Measurements from ENCODE around the gene ADGRD1.

ADGRD1 gene

DNA sequence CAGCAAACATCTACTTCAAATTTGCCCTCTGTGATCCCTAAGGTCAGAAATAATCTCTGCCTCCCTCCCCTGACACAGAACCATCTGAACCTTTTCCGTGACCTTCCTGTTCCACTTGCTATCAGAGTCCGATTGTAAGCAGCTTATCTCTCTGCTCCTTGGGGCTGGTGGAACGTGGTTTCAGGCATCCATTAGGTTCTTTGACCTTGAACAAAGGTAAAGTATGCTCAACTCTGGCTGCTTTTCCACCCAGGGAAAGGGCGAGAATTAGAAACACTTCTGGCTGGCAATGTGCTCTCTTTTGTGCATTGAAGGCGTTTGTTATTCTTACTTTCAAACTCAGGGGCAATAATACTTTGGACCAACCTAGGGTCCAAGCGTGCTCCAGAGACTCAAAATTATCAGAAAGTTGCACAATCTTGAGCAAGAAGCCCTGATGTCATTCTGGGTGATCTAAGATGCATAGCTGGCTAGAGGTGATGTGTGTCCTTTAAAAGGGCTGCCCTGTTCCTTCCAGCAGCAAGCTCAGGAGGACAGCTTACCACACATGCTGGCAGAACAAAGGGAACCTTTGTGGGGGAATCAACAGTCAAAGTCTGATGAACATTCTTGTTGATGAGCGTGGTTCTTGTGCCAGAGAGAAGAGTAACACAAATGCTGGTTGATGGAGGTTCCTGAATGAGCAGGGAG is 29.8 kb downstream of the ADGRD1 start:
- H2BK5ac ChIP-seq (ENCODE audit: low read length): no peak overlapping the region
- no peak overlapping the region for H2AFZ ChIP-seq (ENCODE audit: low read length)
- H3K27ac ChIP-seq (replicated peaks; ENCODE audit: low read length): no peak overlapping the region
- H4K91ac ChIP-seq (ENCODE audit: low read depth, low read length, poor library complexity): no peak overlapping the region
- H3K9me3 ChIP-seq (replicated peaks in 1 of 2; ENCODE audit: control insufficient read depth in 2 of 2, insufficient read depth in 1 of 2, low read depth in 1 of 2, low read length in 2 of 2): no peaks in the 10 kb centered on the region
- DNase-seq (ENCODE audit: low spot score): no peak
- no peak overlapping the region for H3K4ac ChIP-seq (ENCODE audit: low read length)
- H3K14ac ChIP-seq (ENCODE audit: low read length): no peak overlapping the region
- H2BK15ac ChIP-seq (ENCODE audit: low read length): no peak overlapping the region
- H3K9ac ChIP-seq (ENCODE audit: low read depth, low read length, poor library complexity): no peak overlapping the region
- H3K79me1 ChIP-seq (ENCODE audit: low read depth, low read length): no peaks in the 10 kb centered on the region
- H2AK5ac ChIP-seq (ENCODE audit: low read depth, low read length): no peak overlapping the region
- peaks cover 0 to 3% of the 10 kb centered on the region in 2 donors for H3K4me1 ChIP-seq (ENCODE audit: control insufficient read depth in 2 of 2, insufficient read depth in 1 of 2, low read depth in 1 of 2, low read length in 2 of 2)
- no peak overlapping the region for H2BK12ac ChIP-seq (ENCODE audit: low read length)
- no peak overlapping the region for H3K23ac ChIP-seq (ENCODE audit: low read depth, low read length, poor library complexity)
- no peak overlapping the region for H3K18ac ChIP-seq (ENCODE audit: low read length)
- H3K27me3 ChIP-seq (ENCODE audit: control insufficient read depth in 3 of 3, insufficient read depth in 3 of 3, low read depth in 1 of 3, low read length in 3 of 3): peaks cover 0 to 16% (median 0%) of the 10 kb centered on the region in 3 experiments
- no peak overlapping the region for H4K8ac ChIP-seq (ENCODE audit: low read depth, low read length)
- WGBS, 2 donors (ENCODE audit: extremely low coverage in 2 of 2, insufficient read length in 2 of 2, insufficient replicate concordance in 1 of 2): no CpG with 5 or more reads among the region's 7 CpGs
- H3K36me3 ChIP-seq (replicated peaks in 1 of 2; ENCODE audit: control insufficient read depth in 2 of 2, insufficient read depth in 2 of 2, low read length in 2 of 2): no peaks in the 10 kb centered on the region
- H3K4me3 ChIP-seq (ENCODE audit: low read length in 2 of 2): no peak overlapping the region
- no peak overlapping the region for H2BK120ac ChIP-seq (ENCODE audit: low read depth, low read length)
- H3K4me2 ChIP-seq (ENCODE audit: insufficient read depth, low read length, poor library complexity, severe bottlenecking): no peak overlapping the region

DNA sequence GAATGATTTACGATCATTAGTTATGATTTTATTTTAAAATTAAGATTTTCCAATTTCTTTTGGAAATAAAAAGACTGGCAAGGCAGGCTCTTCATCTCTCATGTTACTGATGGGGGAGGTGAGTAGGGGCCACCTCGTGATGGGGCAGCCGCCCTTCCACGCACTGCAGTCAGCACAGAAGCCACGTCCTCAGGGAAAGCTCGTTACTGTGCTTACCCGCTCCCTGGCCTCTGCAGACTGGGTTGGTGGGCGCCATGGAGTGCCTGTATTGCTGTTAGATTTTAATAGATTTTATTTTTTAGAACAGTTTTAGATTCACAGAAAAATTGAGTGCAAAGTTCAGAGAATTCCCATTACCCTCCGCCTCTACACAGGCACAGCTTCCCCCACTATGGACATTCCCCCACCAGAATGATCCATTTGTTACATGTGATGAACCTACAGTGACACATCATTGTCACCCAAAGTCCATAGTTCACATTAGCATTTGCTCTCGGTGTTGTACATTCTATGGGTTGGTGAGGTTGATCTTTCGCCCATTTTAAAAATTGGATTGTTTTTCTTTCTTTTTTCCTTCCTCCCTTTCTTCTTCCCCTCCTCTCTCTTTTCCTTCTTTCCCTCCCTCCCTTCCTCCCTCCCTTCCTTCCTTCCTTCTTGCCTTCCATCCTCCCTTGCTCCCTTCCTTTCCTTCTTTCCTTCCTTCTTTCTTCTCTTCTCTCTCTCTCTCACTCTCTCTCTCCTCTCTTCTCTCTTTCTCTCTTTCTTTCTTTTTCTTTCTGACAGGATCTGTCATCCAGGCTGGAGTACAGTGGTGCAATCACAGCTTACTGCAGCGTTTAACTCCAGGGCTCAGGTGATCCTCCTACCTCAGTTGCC is 30.7 kb downstream of the ADGRD1 start:
- Histone ChIP-seq H2AFZ (ENCODE audit: low read length) (no peak overlapping the region), H3K9ac (ENCODE audit: low read depth, low read length, poor library complexity) (no peak overlapping the region), H2BK12ac (ENCODE audit: low read length) (no peak overlapping the region), H2BK5ac (ENCODE audit: low read length) (no peak overlapping the region), H2AK5ac (ENCODE audit: low read depth, low read length) (no peak overlapping the region), H3K4me3 (ENCODE audit: low read length in 2 of 2) (no peak overlapping the region), H3K23ac (ENCODE audit: low read depth, low read length, poor library complexity) (no peak overlapping the region), H3K9me3 (replicated peaks in 1 of 2; ENCODE audit: control insufficient read depth in 2 of 2, insufficient read depth in 1 of 2, low read depth in 1 of 2, low read length in 2 of 2) (no peaks in the 10 kb centered on the region), H2BK120ac (ENCODE audit: low read depth, low read length) (no peak overlapping the region), H3K27me3 (ENCODE audit: control insufficient read depth in 3 of 3, insufficient read depth in 3 of 3, low read depth in 1 of 3, low read length in 3 of 3) (peaks cover 0 to 23% (median 0%) of the 10 kb centered on the region in 3 experiments), H3K14ac (ENCODE audit: low read length) (no peak overlapping the region), H3K36me3 (replicated peaks in 1 of 2; ENCODE audit: control insufficient read depth in 2 of 2, insufficient read depth in 2 of 2, low read length in 2 of 2) (no peaks in the 10 kb centered on the region), H3K79me1 (ENCODE audit: low read depth, low read length) (no peaks in the 10 kb centered on the region), H4K91ac (ENCODE audit: low read depth, low read length, poor library complexity) (no peak overlapping the region), H2BK15ac (ENCODE audit: low read length) (peak overlapping the region; percentile 14), H3K4me1 (ENCODE audit: control insufficient read depth in 2 of 2, insufficient read depth in 1 of 2, low read depth in 1 of 2, low read length in 2 of 2) (peaks cover 0 to 3% of the 10 kb centered on the region in 2 donors), H3K4ac (ENCODE audit: low read length) (no peak overlapping the region), H3K27ac (replicated peaks; ENCODE audit: low read length) (no peak overlapping the region), H3K4me2 (ENCODE audit: insufficient read depth, low read length, poor library complexity, severe bottlenecking) (no peak overlapping the region), H3K18ac (ENCODE audit: low read length) (no peak overlapping the region), H4K8ac (ENCODE audit: low read depth, low read length) (no peak overlapping the region)
- DNase-seq (ENCODE audit: low spot score): no peak
- no CpG with 5 or more reads among the region's 12 CpGs for WGBS, 2 donors (ENCODE audit: extremely low coverage in 2 of 2, insufficient read length in 2 of 2, insufficient replicate concordance in 1 of 2)

DNA sequence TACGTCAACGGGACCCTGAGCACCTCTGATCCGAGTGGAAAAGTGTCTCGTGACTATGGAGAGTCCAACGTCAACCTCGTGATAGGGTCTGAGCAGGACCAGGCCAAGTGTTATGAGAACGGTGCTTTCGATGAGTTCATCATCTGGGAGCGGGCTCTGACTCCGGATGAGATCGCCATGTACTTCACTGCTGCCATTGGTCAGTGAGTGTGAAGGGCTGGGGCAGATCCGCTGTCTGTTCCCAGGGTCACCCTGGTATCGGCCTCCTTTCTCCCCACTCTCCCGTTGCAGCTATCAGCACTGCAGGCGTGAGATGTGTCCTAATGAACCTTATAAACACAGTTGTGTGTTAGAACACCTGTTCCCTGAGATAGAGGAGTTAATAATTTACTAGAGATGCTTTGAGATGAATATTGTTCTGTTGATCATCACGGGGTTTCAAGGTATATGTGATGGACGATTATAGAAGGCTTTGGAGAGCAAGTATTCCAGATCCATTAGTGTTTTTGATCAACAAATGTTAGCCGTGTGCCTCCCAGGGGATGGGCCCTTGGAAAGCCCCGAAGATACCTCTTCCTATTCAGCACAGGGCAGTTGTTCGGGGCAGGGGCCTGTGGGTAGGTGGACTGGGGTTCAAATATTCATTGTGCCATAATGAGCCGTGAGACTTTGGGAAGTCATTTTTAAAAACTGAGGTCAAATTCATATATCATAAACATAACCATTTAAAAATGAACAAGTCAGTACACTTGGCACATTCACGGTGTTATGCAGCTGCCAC is 33.6 kb downstream of the ADGRD1 start:
- no CpG with 5 or more reads among the region's 22 CpGs for WGBS, 2 donors (ENCODE audit: extremely low coverage in 2 of 2, insufficient read length in 2 of 2, insufficient replicate concordance in 1 of 2)
- Histone ChIP-seq H2BK5ac (ENCODE audit: low read length) (no peak overlapping the region), H2AK5ac (ENCODE audit: low read depth, low read length) (no peak overlapping the region), H3K27ac (replicated peaks; ENCODE audit: low read length) (no peak overlapping the region), H3K4ac (ENCODE audit: low read length) (no peak overlapping the region), H3K79me1 (ENCODE audit: low read depth, low read length) (no peaks in the 10 kb centered on the region), H3K14ac (ENCODE audit: low read length) (no peak overlapping the region), H3K4me1 (ENCODE audit: control insufficient read depth in 2 of 2, insufficient read depth in 1 of 2, low read depth in 1 of 2, low read length in 2 of 2) (peaks cover 0 to 5% of the 10 kb centered on the region in 2 donors), H3K4me2 (ENCODE audit: insufficient read depth, low read length, poor library complexity, severe bottlenecking) (no peak overlapping the region), H2BK120ac (ENCODE audit: low read depth, low read length) (no peak overlapping the region), H3K4me3 (ENCODE audit: low read length in 2 of 2) (no peak overlapping the region), H2BK15ac (ENCODE audit: low read length) (no peak overlapping the region), H3K9me3 (replicated peaks in 1 of 2; ENCODE audit: control insufficient read depth in 2 of 2, insufficient read depth in 1 of 2, low read depth in 1 of 2, low read length in 2 of 2) (no peaks in the 10 kb centered on the region), H4K91ac (ENCODE audit: low read depth, low read length, poor library complexity) (no peak overlapping the region), H2AFZ (ENCODE audit: low read length) (no peak overlapping the region), H4K8ac (ENCODE audit: low read depth, low read length) (no peak overlapping the region), H3K27me3 (ENCODE audit: control insufficient read depth in 3 of 3, insufficient read depth in 3 of 3, low read depth in 1 of 3, low read length in 3 of 3) (peaks cover 0 to 23% (median 0%) of the 10 kb centered on the region in 3 experiments), H3K9ac (ENCODE audit: low read depth, low read length, poor library complexity) (no peak overlapping the region), H3K23ac (ENCODE audit: low read depth, low read length, poor library complexity) (no peak overlapping the region), H2BK12ac (ENCODE audit: low read length) (no peak overlapping the region), H3K18ac (ENCODE audit: low read length) (no peak overlapping the region), H3K36me3 (replicated peaks in 1 of 2; ENCODE audit: control insufficient read depth in 2 of 2, insufficient read depth in 2 of 2, low read length in 2 of 2) (no peaks in the 10 kb centered on the region)
- DNase-seq (ENCODE audit: low spot score): no peak

Data from neuronal stem cell (in vitro differentiated cells).